Activated T-cell treated with anti-CD3 and anti-CD28 coated beads, Interleukin-2, amount 50 U/mL, for 4 hours (primary cell): Measurements from ENCODE around the gene LONRF2. TPM values are rescaled to one million over a fixed set of nuclear protein-coding genes. Genes with fewer than 3 reads are reported as not detected.
"Not testable (repeated sequence)": the region's sequence is repeated elsewhere in the genome, so short reads cannot be mapped to it uniquely, and the experiment has no call there.

Experiments used
- ATAC-seq, 2 donors: fragments of 200-7000 bp; cut with Tn5 transposase; one replicate each; pipeline ENCODE4 v1.10.0; 2021
- DNase-seq: peaks from one replicate; pipeline ENCODE4 v3.0.0-alpha.2; 2020
- H3K27me3 Mint-ChIP-seq: one replicate; pipeline ENCODE4 v1.8.0; 2021; ENCODE audit warnings: low read depth, mixed read lengths
- H3K36me3 Mint-ChIP-seq: one replicate; pipeline ENCODE4 v1.8.0; 2022; ENCODE audit warnings: mixed read lengths; ENCODE audit not compliant: insufficient read depth
- H3K4me1 Mint-ChIP-seq: one replicate; pipeline ENCODE4 v1.8.0; 2021; ENCODE audit warnings: low read depth, mixed read lengths
- H3K4me3 Mint-ChIP-seq: one replicate; pipeline ENCODE4 v1.8.0; 2021; ENCODE audit warnings: mild to moderate bottlenecking, moderate library complexity, mixed read lengths
- H3K9me3 Mint-ChIP-seq: one replicate; pipeline ENCODE4 v1.8.0; 2021; ENCODE audit warnings: mixed read lengths
- total RNA-seq, 3 donors: library from RNA; stranded (reverse); gene quantifications; one replicate each; pipeline ENCODE4 v1.2.1, GENCODE V29; 2021

The LONRF2 gene
- under 1 TPM; 0.03 to 0.25 (median 0.05) TPM for total RNA-seq

DNA sequence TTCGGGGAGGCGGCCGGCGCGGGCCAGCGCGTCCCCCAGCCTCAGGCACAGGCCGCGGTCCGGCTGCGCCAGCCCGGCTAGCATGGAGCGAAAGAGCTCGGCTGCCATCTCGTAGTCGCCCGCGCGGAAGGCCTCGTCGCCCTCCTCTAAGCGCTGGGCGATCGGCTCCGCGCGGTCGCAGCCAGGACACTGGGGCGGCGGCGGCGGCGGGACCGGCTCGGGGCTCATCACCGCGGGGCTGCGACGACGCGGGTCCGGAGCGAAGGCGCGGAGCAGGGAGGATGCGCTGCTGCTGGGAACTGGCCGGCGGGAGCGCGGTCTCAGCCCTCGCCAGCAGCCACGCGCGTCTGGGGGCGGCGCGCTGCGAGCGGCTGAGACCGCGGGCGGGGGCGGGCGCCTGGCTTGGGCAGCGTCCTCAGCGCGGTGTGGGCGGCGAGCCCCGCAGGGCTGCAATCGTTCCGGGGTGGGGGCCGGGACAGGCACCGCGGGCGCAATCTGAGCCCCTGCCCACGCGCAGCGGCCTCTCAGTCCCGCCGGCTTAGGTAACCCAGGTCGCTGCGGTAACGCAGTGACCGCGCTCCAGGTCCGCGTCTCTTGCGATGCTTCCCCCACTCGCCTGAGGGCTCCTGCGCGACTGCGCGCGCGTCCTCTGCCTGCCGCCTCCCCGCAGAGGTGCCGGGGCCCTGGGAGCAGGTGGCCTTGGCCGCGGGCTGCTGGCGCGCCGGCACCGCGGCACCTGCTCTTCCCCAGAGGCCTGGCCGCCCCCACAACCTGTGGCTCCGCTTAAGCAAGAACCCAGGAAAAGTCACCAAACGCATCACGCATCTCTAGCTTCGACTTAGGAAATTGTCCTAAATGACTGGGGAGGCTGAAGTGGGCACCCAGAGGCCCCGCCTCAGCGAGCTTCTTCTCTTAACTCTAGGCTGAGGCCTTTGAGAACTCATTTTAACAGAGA, at the start of gene LONRF2:
LONRF2 (minus strand) TSS at position 636 of the 955 bp plus-strand sequence; CDS start at position 228, 408 bp downstream.
- Mint-ChIP-seq H3K36me3 (peaks cover 2% of the 10 kb centered on the region), H3K4me1 (peaks cover 3% of the 10 kb centered on the region), H3K4me3 (peak within 1 kb of the TSS; percentile 54), H3K9me3 (peaks cover 12% of the 10 kb centered on the region), H3K27me3 (peaks cover 48% of the 10 kb centered on the region)
- peak; percentile 51 to 57 for ATAC-seq
- DNase-seq = no peak

DNA sequence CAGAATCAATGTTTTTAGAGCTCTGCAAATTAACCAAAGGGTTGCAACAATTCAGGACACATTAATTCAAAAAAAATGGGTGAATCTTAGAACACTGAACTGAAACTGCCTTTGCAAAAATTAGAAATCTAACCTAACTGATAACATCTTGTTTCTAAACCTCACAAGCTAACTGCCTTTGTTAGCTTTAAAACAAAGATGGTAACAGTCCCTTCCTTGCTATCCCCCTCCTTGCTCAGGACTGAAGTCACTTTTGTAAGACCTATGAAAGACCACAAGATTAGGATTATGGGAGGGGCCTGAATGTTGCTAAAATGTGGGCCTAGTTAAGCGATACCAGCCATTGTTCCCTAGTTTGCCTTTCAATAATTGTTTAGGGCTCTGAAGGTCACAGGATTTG, 44.9 kb upstream of the LONRF2 start:
- Mint-ChIP-seq H3K4me1 (no peaks in the 10 kb centered on the region), H3K4me3 (no peak overlapping the region), H3K9me3 (peaks cover 28% of the 10 kb centered on the region), H3K27me3 (peaks cover 26% of the 10 kb centered on the region), H3K36me3 (peaks cover 5% of the 10 kb centered on the region)
- ATAC-seq (no peak), DNase-seq (no peak)

DNA sequence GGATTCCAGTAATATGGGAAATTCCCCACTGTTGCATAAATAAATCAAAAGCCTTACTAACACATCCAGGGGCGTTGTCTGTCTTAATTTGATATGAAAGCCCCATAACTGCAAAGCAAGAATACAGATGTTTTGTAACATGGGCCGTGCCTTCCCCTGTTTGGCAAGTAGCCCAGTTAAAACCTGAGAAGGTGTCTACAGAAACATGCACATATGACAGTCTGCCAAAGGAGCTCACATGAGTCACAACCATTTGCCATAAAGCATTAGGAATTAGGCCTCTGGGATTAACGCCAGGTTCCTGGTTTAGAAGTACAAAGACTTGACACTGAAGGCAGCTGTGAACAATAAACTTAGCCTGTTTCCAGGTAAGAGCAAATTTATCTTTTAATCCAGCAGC, 43.1 kb upstream of the LONRF2 start:
- no peak for DNase-seq
- H3K4me3 Mint-ChIP-seq = no peak overlapping the region
- H3K36me3 Mint-ChIP-seq = no peaks in the 10 kb centered on the region
- no peak for ATAC-seq
- H3K27me3 Mint-ChIP-seq = peaks cover 21% of the 10 kb centered on the region
- no peaks in the 10 kb centered on the region for H3K4me1 Mint-ChIP-seq
- peaks cover 16% of the 10 kb centered on the region for H3K9me3 Mint-ChIP-seq

DNA sequence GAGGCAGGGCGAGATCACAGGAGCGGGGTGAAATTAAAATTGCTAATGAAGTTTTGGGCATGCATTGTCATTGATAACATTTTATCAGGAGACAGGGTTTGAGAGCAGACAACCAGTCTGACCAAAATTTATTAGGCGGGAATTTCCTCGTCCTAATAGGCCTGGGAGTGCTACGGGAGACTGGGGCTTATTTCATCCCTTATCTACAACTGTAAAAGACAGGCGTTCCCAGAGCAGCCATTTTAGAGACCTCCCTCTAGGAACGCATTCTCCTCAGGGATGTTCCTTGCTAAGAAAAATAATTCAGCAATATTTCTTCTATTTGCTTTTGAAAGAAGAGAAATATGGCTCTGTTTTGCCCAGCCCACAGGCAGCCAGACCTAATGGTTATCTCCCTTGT, 40.0 kb upstream of the LONRF2 start:
- H3K4me3 Mint-ChIP-seq, H3K4me1 Mint-ChIP-seq, DNase-seq, ATAC-seq, H3K36me3 Mint-ChIP-seq: not testable (repeated sequence)
- peaks cover 13% of the 10 kb centered on the region for H3K9me3 Mint-ChIP-seq
- H3K27me3 Mint-ChIP-seq = peaks cover 12% of the 10 kb centered on the region

DNA sequence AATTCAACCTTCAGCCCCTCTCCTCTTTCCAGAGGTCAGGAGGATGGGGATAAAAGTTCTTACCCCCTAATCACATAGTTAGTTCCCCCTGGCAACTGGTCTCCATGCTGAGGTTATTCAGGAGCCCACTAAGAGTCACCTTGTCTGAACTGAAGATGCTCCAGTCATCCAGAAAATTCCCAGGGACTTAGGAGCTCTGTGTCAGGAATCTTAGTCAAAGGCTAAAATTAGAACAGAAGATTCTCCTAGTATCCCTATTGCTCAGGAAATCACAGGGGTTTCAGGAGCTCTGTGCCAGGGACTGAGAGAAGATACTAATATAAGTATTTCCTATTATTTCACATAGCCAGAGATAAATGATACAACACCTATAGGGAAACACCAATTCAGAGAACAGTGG, 37.3 kb upstream of the LONRF2 start:
- ATAC-seq = no peak
- no peak overlapping the region for H3K4me3 Mint-ChIP-seq
- no peak for DNase-seq
- peaks cover 13% of the 10 kb centered on the region for H3K9me3 Mint-ChIP-seq
- H3K27me3 Mint-ChIP-seq = peaks cover 19% of the 10 kb centered on the region
- H3K36me3 Mint-ChIP-seq = no peaks in the 10 kb centered on the region
- no peaks in the 10 kb centered on the region for H3K4me1 Mint-ChIP-seq

DNA sequence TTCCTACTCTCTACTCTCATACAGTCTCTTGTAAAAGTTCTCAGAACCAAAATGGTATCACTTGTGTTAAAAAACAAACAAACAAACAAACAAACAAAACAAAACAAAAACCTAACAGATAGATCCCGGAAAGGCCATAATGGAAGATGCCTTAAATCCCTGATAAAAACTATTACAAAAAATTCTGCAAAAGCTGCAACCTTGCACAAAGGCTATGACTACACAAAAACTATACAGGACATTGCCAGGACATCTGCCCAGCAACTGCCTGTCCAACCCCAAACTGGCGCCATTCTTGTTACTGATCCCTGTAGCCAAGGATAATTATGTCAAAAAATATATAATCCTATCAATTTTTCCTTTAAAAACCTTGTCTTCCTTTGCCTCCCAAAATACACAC, 36.3 kb upstream of the LONRF2 start:
- no peak for DNase-seq
- ATAC-seq = no peak
- peaks cover 13% of the 10 kb centered on the region for H3K9me3 Mint-ChIP-seq
- no peaks in the 10 kb centered on the region for H3K36me3 Mint-ChIP-seq
- H3K4me1 Mint-ChIP-seq = no peaks in the 10 kb centered on the region
- peaks cover 22% of the 10 kb centered on the region for H3K27me3 Mint-ChIP-seq
- H3K4me3 Mint-ChIP-seq = no peak overlapping the region

DNA sequence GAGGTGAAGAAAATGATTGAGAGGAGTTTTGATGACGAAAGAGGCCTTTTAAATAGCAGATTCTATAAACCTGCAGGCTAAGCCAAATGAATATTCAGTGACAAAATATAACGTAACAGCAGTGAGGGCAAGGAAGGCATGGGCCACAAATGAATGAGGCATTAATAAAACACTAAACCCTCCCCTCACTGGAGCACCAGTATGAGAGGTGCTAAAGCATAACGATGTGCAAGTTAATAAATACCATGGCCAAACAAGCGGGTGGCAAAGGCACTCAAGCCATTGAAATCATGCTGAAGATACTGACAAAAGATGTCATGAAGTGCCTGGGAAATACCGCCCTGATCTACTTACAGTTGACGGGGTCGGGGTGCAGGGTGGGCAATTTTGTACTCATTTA, 30.2 kb upstream of the LONRF2 start:
- Mint-ChIP-seq H3K27me3 (peaks cover 45% of the 10 kb centered on the region), H3K4me1 (no peaks in the 10 kb centered on the region), H3K4me3 (no peak overlapping the region), H3K36me3 (no peaks in the 10 kb centered on the region), H3K9me3 (no peaks in the 10 kb centered on the region)
- DNase-seq (no peak), ATAC-seq (no peak)

DNA sequence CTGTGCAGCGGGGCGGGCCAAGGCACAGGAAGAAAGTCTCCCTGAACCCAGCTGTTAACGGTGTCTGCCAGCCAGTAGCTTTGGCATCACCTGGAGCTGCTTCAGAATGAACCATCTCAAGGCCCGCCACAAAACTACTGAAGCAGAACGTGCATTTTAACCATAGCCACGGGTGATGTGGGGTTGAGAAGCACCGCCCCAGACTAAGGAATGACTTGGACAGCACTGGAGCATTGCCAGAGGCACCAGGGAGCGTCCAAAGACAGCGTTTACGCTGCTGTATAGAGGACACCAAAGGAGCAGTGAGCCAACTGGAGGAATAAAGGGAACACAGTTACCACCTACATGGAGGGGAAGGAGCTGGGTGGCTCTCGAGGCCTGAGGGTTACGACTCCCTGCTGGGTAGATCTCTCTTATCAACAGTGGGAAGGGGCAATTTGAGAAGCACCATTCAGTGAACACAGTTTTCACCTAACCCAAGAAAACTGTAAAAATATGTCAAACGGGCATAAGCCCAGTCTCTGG, 28.4 kb upstream of the LONRF2 start:
- DNase-seq (no peak), ATAC-seq (no peak)
- Mint-ChIP-seq H3K4me1 (no peaks in the 10 kb centered on the region), H3K36me3 (no peaks in the 10 kb centered on the region), H3K9me3 (no peaks in the 10 kb centered on the region), H3K4me3 (no peak overlapping the region), H3K27me3 (peaks cover 39% of the 10 kb centered on the region)

DNA sequence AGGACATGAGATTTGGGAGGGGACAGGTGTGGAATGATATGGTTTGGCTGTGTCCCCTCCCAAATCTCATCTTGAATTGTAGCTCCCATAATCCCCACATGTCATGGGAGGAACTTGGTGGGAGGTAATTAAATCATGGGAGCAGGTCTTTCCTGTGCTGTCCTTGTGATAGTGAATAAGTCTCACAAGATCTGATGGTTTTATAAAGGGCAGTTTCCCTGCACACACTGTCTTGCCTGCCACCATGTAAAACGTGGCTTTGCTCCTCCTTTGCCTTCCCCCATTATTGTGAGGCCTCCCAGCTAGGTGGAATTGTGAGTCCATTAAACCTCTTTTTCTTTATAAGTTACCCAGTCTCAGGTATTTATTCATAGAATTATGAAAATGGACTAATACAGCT, 22.8 kb upstream of the LONRF2 start:
- peaks cover 22% of the 10 kb centered on the region for H3K27me3 Mint-ChIP-seq
- ATAC-seq, DNase-seq: not testable (repeated sequence)

DNA sequence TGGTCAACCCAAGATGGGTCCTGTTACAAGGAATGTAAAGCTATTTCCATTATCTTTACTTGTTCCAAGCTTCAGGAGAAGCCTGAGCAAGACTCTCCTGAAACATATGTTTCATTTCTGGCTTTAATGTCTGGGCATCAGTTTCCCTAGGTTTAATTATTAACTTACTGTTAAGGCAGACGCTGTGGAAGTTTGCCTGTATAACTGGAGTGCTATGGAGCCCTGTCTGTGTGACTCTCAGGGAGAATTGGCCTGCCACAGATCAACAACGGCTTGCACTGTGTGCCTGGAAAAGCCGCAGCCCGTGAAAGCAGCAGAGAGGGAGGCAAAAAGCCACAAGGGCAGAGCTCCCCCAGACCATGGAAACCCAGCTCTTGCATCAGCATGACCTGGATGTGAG, 22.1 kb upstream of the LONRF2 start:
- Mint-ChIP-seq H3K36me3 (no peaks in the 10 kb centered on the region), H3K27me3 (peaks cover 19% of the 10 kb centered on the region), H3K4me1 (no peaks in the 10 kb centered on the region), H3K4me3 (no peak overlapping the region), H3K9me3 (no peaks in the 10 kb centered on the region)
- ATAC-seq (no peak), DNase-seq (no peak)

More for the DNA sequence above, 22.8 kb upstream of the LONRF2 start:
- H3K9me3 Mint-ChIP-seq, H3K36me3 Mint-ChIP-seq, H3K4me3 Mint-ChIP-seq, H3K4me1 Mint-ChIP-seq: not testable (repeated sequence)

DNA sequence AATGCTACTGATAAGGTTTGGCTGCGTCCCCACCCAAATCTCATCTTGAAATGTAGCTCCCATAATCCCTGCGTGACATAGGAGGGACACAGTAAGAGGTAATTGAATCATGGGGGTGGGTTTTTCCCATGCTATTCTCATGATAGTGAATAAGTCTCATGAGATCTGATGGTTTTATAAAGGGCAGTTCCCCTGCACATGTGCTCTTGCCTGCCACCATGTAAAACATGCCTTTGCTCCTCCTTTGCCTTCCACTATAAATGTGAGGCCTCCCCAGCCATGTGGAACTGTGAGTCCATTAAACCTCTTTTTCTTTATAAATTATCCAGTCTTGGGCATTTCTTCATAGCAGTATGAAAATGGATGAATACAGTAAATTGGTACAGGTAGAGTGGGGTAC, 20.2 kb upstream of the LONRF2 start:
- not testable (repeated sequence) for DNase-seq, H3K4me3 Mint-ChIP-seq

DNA sequence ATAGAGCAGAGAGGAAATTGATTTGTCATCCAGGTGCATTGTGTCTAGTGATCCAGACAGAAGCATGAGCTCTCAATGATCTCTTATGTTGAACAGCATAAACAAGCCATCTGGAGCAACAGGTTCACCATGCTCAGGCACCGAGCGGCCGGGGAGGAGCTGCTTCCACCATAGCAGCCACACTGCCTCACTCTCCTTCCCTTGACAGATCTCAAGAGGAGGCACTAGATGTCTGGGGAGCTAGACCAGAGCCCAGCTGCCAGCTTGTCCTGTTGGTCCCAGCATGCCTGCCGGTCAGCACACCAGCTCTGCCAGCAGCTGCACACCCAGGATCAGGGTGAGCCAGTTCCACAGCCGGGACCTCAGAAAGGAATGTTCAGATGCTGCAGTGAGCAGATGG, 17.5 kb upstream of the LONRF2 start:
- Mint-ChIP-seq H3K27me3 (peaks cover 15% of the 10 kb centered on the region), H3K36me3 (no peaks in the 10 kb centered on the region), H3K4me1 (no peaks in the 10 kb centered on the region), H3K9me3 (no peaks in the 10 kb centered on the region), H3K4me3 (no peak overlapping the region)
- DNase-seq (no peak), ATAC-seq (no peak)

More for the DNA sequence above, 20.2 kb upstream of the LONRF2 start:
- not testable (repeated sequence) for H3K9me3 Mint-ChIP-seq, ATAC-seq, H3K36me3 Mint-ChIP-seq, H3K4me1 Mint-ChIP-seq
- H3K27me3 Mint-ChIP-seq = peaks cover 18% of the 10 kb centered on the region

DNA sequence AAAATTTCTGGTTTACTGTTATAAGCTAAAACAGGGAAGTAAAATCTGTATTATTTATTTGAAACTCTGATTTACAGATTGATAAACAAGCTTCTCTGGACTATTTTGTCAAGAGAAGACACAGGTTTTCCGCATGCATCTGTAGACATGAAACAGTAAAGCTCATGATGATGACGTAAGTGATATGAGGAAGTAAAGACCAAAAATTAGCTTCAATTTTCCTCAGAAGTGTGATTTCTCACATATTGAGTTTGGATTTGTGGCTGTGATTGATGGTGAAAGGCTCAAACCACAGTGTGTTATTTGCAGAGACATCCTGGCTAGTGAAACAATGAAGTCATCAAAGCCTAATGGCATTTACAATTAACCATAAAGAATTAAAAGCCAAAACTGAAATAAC, 12.6 kb upstream of the LONRF2 start:
- Mint-ChIP-seq H3K9me3 (no peaks in the 10 kb centered on the region), H3K4me3 (no peak overlapping the region), H3K36me3 (no peaks in the 10 kb centered on the region), H3K4me1 (no peaks in the 10 kb centered on the region), H3K27me3 (peaks cover 16% of the 10 kb centered on the region)
- ATAC-seq = no peak
- no peak for DNase-seq

DNA sequence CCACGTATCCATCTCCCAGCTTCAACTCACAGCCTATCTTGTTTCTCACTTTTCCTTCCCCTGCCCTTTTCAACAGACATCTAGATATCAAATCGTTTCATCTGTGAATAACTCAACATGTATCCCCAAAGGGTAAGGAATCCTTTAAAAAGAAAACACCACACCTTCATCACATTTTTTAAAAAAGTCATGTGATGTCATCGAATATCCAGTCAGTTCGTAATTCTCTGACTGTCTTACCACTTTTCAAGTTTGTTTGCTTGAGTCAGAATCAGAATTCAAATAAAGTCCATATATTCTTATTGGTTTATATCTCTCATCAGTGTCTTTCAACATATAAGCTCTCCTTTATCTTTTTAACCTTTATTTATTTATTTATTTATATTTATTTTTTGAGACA, 5.4 kb upstream of the LONRF2 start:
- Mint-ChIP-seq H3K4me3 (no peak overlapping the region), H3K4me1 (no peaks in the 10 kb centered on the region), H3K36me3 (no peaks in the 10 kb centered on the region), H3K27me3 (peaks cover 29% of the 10 kb centered on the region), H3K9me3 (no peaks in the 10 kb centered on the region)
- DNase-seq (no peak), ATAC-seq (no peak)
